IPS-18a (cell line): Measurements from ENCODE around the gene RIN3.

Experiments used
- H3K27ac ChIP-seq: one replicate; pipeline ENCODE4 v1.5.1; 2013; ENCODE audit warnings: low read length
- H3K27me3 ChIP-seq: one replicate; pipeline ENCODE4 v1.6.1; 2013; ENCODE audit warnings: mild to moderate bottlenecking, low read length; ENCODE audit not compliant: control insufficient read depth, insufficient read depth
- H3K36me3 ChIP-seq: one replicate; pipeline ENCODE4 v1.6.1; 2013; ENCODE audit warnings: low read depth, low read length; ENCODE audit not compliant: control insufficient read depth
- H3K4me1 ChIP-seq: one replicate; pipeline ENCODE4 v1.6.1; 2013; ENCODE audit warnings: low read depth, low read length; ENCODE audit not compliant: control insufficient read depth
- H3K4me3 ChIP-seq: one replicate; pipeline ENCODE4 v1.5.1; 2013; ENCODE audit warnings: low read length
- H3K9ac ChIP-seq: one replicate; pipeline ENCODE4 v1.6.1; 2013; ENCODE audit warnings: mild to moderate bottlenecking, low read length, moderate library complexity
- H3K9me3 ChIP-seq: one replicate; pipeline ENCODE4 v1.6.1; 2013; ENCODE audit warnings: low read depth, low read length; ENCODE audit not compliant: control insufficient read depth

Gene RIN3

GRCh38 chr14:92553438-92553837, 39.9 kb downstream of the RIN3 start:
- Histone ChIP-seq H3K4me3 (no peak overlapping the region), H3K27ac (no peak overlapping the region), H3K9ac (no peak overlapping the region), H3K27me3 (no peaks in the 10 kb centered on the region), H3K36me3 (no peaks in the 10 kb centered on the region), H3K4me1 (no peaks in the 10 kb centered on the region), H3K9me3 (no peaks in the 10 kb centered on the region)

GRCh38 chr14:92555465-92556111, 42.0 kb downstream of the RIN3 start:
- Histone ChIP-seq H3K4me1 (no peaks in the 10 kb centered on the region), H3K4me3 (no peak overlapping the region), H3K9ac (no peak overlapping the region), H3K9me3 (no peaks in the 10 kb centered on the region), H3K27ac (no peak overlapping the region), H3K36me3 (no peaks in the 10 kb centered on the region), H3K27me3 (no peaks in the 10 kb centered on the region)

- Histone ChIP-seq H3K9ac (no peak overlapping the region), H3K4me1 (no peaks in the 10 kb centered on the region), H3K27ac (no peak overlapping the region), H3K27me3 (no peaks in the 10 kb centered on the region), H3K36me3 (no peaks in the 10 kb centered on the region), H3K4me3 (no peak overlapping the region), H3K9me3 (no peaks in the 10 kb centered on the region)
These were observed 42.7 kb downstream of the RIN3 start for GRCh38 chr14:92556255-92556741.

GRCh38 chr14:92556863-92557543, 43.4 kb downstream of the RIN3 start:
- Histone ChIP-seq H3K27me3 (no peaks in the 10 kb centered on the region), H3K9me3 (no peaks in the 10 kb centered on the region), H3K36me3 (no peaks in the 10 kb centered on the region), H3K4me3 (no peak overlapping the region), H3K4me1 (no peaks in the 10 kb centered on the region), H3K27ac (no peak overlapping the region), H3K9ac (no peak overlapping the region)

- no peaks in the 10 kb centered on the region for H3K4me1 ChIP-seq
- H3K9me3 ChIP-seq: no peaks in the 10 kb centered on the region
- no peaks in the 10 kb centered on the region for H3K27me3 ChIP-seq
These were observed 43.9 kb downstream of the RIN3 start for GRCh38 chr14:92557544-92557912.

GRCh38 chr14:92558319-92558718, 44.7 kb downstream of the RIN3 start:
- Histone ChIP-seq H3K9ac (no peak overlapping the region), H3K4me3 (no peak overlapping the region), H3K27ac (no peak overlapping the region), H3K27me3 (no peaks in the 10 kb centered on the region), H3K4me1 (no peaks in the 10 kb centered on the region), H3K9me3 (no peaks in the 10 kb centered on the region), H3K36me3 (no peaks in the 10 kb centered on the region)

More at GRCh38 chr14:92557544-92557912, 43.9 kb downstream of the RIN3 start:
- no peak overlapping the region for H3K27ac ChIP-seq
- no peak overlapping the region for H3K9ac ChIP-seq
- H3K4me3 ChIP-seq: no peak overlapping the region
- no peaks in the 10 kb centered on the region for H3K36me3 ChIP-seq

GRCh38 chr14:92559486-92559885, 45.9 kb downstream of the RIN3 start:
- H3K4me1 ChIP-seq: no peaks in the 10 kb centered on the region
- no peak overlapping the region for H3K27ac ChIP-seq
- no peaks in the 10 kb centered on the region for H3K9me3 ChIP-seq
- H3K36me3 ChIP-seq: no peaks in the 10 kb centered on the region
- H3K27me3 ChIP-seq: no peaks in the 10 kb centered on the region
- no peak overlapping the region for H3K4me3 ChIP-seq
- no peak overlapping the region for H3K9ac ChIP-seq

GRCh38 chr14:92560106-92560865, 46.7 kb downstream of the RIN3 start:
- Histone ChIP-seq H3K4me1 (no peaks in the 10 kb centered on the region), H3K9ac (no peak overlapping the region)

GRCh38 chr14:92561906-92562479, 48.4 kb downstream of the RIN3 start:
- Histone ChIP-seq H3K36me3 (no peaks in the 10 kb centered on the region), H3K9ac (no peak overlapping the region), H3K4me1 (no peaks in the 10 kb centered on the region), H3K9me3 (no peaks in the 10 kb centered on the region), H3K4me3 (no peak overlapping the region), H3K27ac (no peak overlapping the region), H3K27me3 (no peaks in the 10 kb centered on the region)

More at GRCh38 chr14:92560106-92560865, 46.7 kb downstream of the RIN3 start:
- Histone ChIP-seq H3K9me3 (no peaks in the 10 kb centered on the region), H3K27me3 (no peaks in the 10 kb centered on the region), H3K4me3 (no peak overlapping the region), H3K36me3 (no peaks in the 10 kb centered on the region), H3K27ac (no peak overlapping the region)

GRCh38 chr14:92563359-92563758, 49.8 kb downstream of the RIN3 start:
- H3K4me3 ChIP-seq: no peak overlapping the region
- H3K27me3 ChIP-seq: no peaks in the 10 kb centered on the region
- H3K4me1 ChIP-seq: no peaks in the 10 kb centered on the region
- no peak overlapping the region for H3K27ac ChIP-seq
- no peaks in the 10 kb centered on the region for H3K36me3 ChIP-seq
- no peak overlapping the region for H3K9ac ChIP-seq
- no peaks in the 10 kb centered on the region for H3K9me3 ChIP-seq

- Histone ChIP-seq H3K36me3 (no peaks in the 10 kb centered on the region), H3K4me1 (no peaks in the 10 kb centered on the region), H3K9me3 (no peaks in the 10 kb centered on the region), H3K27ac (no peak overlapping the region), H3K27me3 (no peaks in the 10 kb centered on the region), H3K4me3 (no peak overlapping the region), H3K9ac (no peak overlapping the region)
These were observed 50.2 kb downstream of the RIN3 start for GRCh38 chr14:92563765-92564285.
